Anterior cingulate cortex (tissue), 58 donors: Measurements from ENCODE around the gene PALM3.
A peak's percentile ranks its signal among the peaks of the same experiment; 100 is the strongest.
"Not testable (repeated sequence)": the region's sequence is repeated elsewhere in the genome, so short reads cannot be mapped to it uniquely, and the experiment has no call there.

ENCODE experiments used
- DNase-seq, 58 donors: peaks; one replicate each; lab custom pipeline; 2025; lab: John Stamatoyannopoulos, UW

The PALM3 gene

DNA sequence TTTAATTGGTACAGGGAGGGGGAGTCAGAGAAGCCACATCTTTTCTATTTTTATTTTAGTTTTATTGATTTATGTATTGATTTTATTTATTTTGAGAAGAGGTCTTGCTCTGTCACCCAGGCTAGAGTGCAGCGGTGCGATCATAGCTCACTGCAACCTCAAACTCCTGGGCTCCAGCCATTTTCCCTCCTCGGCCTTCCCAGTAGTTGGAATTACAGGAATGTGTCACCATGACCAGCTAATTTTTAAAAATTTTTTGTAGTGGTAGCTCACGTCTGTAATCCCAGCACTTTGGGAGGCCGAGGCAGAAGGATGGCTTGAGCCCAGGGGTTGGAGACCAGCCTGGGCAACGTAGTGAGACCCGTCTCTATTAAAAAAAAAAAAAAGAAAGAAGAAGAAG, 26.2 kb downstream of the PALM3 start:
- no peak for DNase-seq

DNA sequence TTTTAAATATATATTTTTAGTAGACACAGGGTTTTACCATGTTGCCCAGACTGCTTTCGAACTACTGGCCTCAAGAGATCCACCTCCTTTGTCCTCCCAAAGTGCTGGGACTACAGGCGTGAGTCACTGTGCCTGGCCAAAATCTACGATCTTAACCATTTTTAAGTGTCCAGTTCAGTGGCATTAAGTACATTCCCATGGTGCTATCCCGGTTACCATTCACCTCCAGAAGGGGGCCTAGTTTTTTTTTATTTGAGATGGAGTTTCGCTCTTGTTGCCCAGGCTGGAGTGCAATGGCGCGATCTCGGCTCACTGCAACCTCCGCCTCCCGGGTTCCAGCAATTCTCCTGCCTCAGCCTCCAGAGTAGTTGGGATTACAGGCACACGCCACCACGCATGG, 26.7 kb downstream of the PALM3 start:
- not testable (repeated sequence) for DNase-seq

- DNase-seq, result no peak
Measured at GRCh38 chr19:14033946-14034345, 27.9 kb downstream of the PALM3 start.

DNA sequence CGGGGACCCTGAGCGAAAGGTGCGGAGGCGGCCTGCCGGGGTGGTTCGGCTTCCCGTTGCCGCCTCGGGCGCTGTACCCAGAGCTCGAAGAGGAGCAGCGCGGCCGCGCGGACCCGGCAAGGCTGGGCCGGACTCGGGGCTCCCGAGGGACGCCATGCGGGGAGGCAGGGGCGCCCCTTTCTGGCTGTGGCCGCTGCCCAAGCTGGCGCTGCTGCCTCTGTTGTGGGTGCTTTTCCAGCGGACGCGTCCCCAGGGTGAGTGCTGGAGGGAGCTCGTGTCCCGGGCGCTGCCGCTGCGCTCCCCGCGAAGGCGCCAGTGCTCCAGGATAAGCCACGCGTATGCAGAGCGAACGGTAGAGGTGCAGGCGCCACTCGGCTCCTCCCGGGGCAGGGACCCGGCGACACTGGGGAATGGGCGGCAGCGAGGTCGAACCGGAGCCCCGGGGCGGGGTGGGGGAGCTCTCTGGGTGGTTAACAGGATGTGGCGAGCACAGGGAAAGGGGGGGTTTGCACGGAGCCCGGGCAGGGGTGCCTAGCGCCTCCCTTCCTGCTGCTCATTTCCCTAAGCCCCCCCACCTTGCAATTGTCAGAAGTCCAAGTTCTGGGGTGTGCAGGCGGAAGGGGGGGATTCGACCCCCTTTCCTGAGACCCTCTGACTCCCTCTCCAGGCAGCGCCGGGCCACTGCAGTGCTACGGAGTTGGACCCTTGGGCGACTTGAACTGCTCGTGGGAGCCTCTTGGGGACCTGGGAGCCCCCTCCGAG, 30.0 kb downstream of the PALM3 start, which contains the start of gene IL27RA:
Gene IL27RA, plus strand, starts transcription at position 44 of the 762 bp plus-strand sequence. Its CDS starts 111 bp downstream, at position 155.
- DNase-seq, result peak in 31 of 58 donors; percentile 5 to 56 (median 32)

DNA sequence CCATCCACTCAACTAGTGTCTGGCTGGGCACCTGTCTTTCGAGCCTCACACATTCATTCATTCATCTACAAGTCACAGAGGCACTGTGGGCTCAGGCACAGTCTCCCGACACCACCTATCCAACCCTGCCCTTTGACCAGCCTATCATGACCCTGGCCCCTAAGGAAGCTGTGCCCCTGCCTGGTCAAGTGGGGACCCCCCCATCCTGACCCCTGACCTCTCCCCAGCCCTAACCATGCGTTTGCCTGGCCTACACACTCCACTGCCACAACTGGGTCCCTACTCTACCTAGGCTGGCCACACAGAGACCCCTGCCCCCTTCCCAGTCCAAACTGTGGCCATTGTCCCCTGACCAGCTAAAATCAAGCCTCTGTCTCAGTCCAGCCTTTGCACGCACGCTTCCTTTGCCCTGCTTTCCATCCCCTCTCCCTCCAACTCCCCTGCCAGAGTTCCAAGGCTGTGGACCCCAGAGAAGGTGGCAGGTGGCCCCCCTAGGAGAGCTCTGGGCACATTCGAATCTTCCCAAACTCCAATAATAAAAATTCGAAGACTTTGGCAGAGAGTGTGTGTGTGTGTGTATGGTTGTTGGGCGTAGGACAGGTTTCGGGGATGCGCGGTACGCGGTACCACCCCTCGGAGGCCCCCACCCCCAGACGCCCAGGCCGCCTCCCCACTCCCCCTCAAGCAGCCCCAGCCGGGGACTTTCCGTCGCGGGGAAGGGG, 30.7 kb downstream of the PALM3 start:
- DNase-seq, result no peak

DNA sequence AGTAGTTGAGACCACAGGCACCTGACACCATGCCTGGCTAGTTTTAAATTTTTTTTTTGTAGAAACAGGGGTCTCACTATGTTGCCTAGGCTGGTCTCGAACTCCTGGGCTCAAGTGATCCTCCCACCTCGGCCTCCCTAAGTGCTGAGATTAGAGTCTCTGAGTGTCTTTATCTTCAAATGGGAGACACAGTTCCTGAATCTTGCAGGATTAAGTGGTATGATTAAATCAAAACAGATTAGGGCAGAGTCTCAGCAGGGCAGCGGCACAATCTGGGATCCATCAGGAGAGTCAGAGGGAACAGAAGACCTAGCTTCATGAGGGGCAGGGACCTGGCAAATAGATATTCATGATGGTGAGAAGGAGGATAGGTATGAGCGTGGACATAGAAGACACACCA, 33.0 kb downstream of the PALM3 start:
- DNase-seq, result no peak

DNA sequence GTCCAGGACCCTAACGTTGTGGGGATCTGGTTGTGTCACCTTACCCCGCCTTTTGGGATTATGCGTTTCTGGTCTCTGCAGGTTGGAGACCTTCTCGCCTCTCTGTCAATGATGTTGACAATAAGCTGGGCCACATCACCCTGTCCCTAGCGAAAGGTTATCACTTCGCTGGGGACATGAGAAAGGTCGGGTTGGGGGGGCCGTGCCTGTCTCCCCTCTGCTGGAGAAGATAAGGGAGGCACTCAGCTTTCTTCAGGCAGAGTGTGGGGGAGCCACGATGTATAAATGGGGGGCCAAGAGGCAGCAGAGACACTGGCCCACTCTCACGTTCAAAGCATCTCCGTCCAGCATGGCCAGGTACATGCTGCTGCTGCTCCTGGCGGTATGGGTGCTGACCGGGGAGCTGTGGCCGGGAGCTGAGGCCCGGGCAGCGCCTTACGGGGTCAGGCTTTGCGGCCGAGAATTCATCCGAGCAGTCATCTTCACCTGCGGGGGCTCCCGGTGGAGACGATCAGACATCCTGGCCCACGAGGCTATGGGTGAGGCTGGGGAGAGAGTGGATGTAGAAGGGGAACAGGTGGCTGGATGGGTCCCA, 33.9 kb downstream of the PALM3 start, which contains the start of gene RLN3:
Gene RLN3, plus strand, starts transcription at position 293 of the 595 bp plus-strand sequence. Its CDS starts 57 bp downstream, at position 350.
- no peak for DNase-seq

GRCh38 chr19:14026652-14027192, 35.2 kb downstream of the PALM3 start:
- not testable (repeated sequence) for DNase-seq

DNA sequence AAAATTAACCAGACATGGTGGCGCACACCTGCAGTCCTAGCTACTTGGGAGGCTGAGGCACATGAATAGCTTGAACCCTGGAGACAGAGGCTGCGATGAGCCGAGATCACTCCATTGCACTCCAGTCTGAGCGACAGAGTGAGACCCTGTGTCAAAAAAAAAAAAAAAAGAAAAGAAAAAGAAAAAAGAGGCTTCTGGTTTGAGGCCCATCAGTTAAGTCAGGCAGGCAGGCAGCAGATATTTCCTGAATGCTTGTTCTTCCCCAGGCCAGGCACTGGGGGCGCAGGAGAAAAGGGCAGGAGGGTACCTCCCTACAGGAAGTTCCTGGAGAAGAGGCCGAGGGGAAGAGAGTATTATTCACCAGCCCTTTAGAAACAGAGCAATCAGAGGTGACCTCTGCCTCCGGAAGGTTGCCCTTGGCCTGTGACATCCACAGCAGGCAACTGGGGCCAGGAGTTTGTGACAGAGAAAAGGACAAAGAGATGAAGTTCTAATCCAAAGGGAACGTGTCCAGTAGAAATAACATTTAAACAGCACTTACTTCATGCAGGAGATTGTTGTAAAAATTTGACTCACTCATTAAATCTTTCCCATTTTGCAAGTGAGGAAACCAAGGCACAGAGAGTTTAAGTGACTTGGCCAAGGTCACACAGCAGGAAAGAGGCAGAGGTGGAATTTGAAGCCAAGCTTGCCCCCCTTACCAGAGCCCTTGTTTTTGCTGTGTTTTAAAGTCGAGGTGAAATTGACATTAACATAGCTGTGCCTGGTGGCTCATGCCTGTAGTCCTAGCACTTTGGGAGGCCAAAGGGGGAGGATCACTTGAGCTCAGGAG, 38.3 kb downstream of the PALM3 start:
- no peak for DNase-seq

DNA sequence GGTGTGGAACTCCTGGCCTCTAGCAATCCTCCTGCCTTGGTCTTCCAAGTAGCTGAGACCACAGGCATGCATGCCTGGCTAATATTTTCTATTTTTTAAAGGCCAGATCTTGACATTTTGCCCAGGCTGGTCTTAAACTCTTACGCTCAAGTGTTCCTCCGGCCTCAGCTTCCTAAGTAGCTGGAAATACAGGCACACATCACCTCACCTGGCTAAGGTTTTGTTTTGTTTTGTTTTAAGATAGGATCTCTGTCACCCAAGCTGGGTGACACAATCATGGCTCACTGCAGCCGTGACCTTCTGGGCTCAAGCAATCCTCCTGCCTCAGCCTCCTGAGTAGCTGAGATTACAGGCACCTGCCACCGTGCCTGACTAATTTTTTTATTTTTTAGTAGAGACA, 39.4 kb downstream of the PALM3 start:
- no peak for DNase-seq

- DNase-seq, result no peak
Measured at GRCh38 chr19:14021474-14021873, 40.4 kb downstream of the PALM3 start.

GRCh38 chr19:14019739-14020138, 42.1 kb downstream of the PALM3 start:
- DNase-seq, result not testable (repeated sequence)

GRCh38 chr19:14019100-14019499, 42.8 kb downstream of the PALM3 start:
- no peak for DNase-seq

GRCh38 chr19:14015524-14016035, 46.3 kb downstream of the PALM3 start:
- DNase-seq, result no peak

DNA sequence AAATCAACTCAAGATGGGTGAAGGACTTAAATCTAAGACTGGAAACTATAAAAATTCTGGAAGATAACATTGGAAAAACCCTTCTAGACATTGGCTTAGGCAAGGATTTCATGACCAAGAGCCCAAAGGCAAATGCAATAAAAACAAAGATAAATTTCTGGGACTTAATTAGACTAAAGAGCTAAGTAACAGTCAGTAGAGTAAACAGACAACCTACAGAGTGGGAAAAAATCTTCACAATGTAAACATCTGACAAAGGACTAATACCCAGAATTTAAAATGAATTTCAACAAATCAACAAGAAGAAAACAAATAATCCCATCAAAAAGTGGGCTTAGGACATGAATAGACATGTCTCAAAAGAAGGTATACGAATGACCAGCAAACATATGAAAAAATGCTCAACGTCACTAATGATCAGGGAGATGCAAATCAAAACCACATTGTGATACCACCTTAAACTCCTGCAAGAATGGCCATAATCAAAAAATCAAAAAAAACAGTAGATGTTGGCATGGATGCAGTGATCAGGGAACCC, 49.4 kb downstream of the PALM3 start:
- no peak for DNase-seq

GRCh38 chr19:14006766-14007562, 54.9 kb downstream of the PALM3 start:
- DNase-seq, result peak in 23 of 58 donors; percentile 45 to 98 (median 91)

- DNase-seq, result peak; percentile 90 to 100 (median 99)
Measured at GRCh38 chr19:14006085-14006765, 55.7 kb downstream of the PALM3 start, which contains the start of gene RFX1. Gene RFX1, minus strand, starts transcription at chr19:14006320. Its CDS starts 12,477 bp downstream, at chr19:13993843.
